Hepatic stellate cell (primary cell): ENCODE results near the gene OSTN.
"Not testable (repeated sequence)": the region's sequence is repeated elsewhere in the genome, so short reads cannot be mapped to it uniquely, and the experiment has no call there.

Source experiments
- DNase-seq: peaks from one replicate; pipeline ENCODE4 v3.0.0; 2011; ENCODE audit warnings: low spot score

OSTN gene

DNA sequence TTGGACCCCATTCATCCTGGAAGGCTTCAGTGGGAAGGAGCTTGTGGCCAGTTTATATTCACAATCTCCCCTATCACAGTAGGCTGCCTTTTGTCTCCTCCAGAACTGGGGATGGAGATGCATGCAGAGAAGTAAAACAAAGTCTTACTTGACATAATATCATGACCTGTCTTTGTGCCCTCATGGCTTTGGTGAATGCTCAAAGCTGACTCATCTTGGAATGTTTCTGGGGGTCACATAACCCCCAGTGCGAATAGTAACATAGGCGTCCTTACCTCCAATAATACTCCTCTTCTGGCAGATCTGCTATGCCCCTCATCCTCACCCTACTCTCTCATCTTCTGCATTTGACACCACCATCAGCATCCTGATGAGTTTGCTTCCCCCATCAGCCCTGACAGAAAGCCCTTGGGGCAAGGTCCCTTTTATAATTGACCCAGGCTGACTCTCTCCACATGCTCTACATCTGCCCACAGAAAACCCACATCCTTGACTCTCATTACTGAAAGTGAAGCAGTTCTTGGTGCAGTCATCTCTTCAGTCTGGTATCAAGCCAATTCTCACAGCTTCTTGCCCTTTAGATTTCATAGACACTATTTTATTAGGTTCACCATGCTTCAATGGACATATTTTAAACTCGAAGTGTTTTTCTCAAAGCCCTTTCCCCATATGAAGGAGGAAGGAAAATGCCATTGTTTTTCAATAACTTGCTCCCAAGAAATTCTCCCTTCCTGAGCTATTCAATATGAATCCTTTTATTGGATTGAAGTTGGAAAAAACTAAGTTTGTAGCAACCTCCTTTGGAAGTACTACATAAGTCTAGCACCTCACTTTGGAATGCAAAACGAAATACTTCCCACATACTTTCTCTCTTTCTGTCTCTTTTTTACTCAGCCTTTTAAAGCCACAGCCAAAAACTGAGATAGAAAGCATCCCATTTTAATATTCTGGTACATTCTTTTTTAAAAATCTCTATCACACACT is 36.6 kb downstream of the OSTN start:
- DNase-seq, result peak; percentile 20

DNA sequence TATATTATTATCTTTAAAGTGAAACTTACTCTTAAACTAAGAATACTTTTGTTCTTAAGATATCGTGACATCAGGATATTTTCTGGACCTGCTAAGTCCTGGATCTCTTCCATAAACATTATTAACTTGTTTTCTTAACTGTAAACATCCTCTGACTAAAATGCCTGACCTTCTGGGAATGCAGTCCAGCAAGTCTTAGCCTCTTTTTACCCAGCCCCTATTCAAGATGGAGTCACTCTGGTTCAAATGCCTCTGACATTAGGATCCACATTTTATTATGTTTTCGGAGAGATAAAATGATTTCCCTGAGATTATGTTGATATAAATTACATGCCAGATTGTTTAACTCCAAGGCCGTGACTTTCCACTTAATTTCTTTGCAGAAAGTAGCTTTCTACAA is 37.6 kb downstream of the OSTN start:
- DNase-seq, result peak; percentile 9

DNA sequence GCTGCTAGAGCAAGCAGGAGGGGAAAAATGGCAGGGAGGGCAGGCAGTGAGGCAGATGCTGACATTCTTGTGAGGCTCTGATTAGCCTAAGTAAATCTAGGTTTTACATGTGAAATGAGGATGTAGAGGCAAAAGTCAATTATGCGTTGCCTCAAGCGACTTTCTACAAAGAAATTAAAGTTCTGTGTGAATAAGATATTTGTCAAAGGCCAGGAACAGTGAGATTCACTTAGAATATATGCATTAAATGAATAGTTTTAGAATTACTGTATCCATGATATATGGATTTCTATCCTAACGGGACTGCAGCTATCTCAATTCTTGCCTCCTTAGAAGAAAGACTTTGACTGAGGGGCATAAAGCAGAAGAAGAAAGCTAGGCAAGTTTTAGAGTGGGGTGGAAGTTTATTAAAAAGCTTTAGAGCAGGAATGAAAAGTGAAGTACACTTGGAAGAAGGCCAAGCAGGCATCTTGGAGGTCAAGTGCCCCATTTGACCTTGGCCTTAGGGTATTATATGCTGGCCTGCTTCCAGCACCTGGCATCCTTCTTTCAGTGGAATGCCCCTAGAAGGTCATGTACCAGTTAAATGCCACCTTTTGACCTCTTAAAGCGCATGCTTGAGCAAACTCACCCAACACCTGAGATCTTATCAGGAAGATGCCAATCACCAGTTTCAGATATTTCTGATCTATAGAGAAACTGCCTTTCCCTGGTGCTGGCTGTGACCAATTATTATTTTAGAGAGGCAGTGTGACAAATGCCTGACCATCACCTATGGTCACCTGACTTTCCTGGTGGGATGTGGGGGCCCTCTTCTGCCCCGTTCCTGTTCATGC is 38.2 kb downstream of the OSTN start:
- DNase-seq, result no peak

DNA sequence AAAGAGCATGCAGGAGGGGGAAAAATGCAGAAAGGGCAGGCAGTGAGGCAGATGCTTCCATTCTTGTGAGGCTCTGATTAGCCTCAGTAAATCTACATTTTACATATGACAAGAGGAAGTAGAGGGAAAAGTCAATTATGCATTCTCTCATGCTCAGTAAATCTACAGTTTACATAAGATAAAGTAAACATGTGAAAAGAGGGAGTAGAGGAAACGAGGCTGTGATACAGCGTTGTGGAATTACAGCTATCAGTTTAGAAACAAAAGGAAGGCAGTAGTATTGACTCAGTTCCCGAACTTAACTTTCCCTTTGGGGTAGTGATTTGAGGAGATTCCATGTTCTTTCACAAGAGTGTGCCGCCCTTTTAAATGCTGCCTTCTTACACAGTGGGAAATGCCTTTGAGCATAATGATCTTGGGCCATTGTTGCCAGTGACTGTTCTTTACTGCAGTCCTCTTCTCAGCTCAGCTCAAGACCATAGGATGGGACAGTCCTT is 39.3 kb downstream of the OSTN start:
- DNase-seq, result no peak

DNA sequence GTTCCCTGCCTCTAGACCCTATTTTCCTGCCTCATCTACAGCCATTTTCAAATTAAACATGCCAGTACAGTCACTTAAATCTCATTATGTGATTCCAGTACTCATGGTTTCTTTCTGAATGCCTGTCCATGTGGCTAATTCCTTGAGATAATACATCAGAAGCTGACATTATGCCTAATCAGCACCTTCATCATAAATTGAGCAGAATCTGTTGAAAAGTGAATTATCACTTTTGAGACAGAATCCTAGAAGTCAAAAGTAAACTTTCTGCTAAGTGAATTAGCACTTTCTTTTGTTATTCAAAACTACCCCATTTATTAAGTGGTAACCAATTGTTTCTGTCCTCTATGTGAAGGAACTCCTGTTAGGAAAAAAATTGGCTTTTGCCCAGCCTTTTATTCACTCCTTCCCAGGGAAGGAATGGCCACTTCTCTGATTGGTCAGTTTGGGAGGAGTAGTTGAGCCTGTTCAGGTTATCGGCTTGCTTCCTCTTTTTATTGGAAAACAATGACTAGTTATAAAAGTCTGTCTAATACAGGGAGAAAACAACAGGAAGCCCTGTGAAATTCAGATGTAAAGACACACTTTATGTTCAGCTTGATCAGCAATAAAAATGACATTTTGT is 40.5 kb downstream of the OSTN start:
- DNase-seq, result no peak

DNA sequence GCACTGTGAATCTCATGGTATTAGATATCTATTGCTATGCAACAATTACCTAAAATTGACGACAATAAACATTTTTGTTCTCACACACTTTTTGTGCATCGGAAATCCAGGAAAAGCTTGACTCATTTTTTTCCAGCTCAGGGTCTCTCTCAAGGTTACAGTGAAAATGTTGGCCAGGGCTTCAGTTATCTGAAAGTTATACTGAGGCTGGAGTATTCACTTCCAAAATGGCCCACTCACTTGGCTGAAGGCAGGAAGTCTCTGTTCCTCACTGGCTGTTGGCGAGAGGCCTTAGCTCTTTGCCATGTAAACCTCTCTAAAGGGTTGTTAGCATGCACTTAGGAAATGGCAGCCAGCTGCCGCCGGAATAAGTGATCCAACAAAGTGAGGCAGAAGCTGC is 41.4 kb downstream of the OSTN start:
- DNase-seq, result no peak

DNA sequence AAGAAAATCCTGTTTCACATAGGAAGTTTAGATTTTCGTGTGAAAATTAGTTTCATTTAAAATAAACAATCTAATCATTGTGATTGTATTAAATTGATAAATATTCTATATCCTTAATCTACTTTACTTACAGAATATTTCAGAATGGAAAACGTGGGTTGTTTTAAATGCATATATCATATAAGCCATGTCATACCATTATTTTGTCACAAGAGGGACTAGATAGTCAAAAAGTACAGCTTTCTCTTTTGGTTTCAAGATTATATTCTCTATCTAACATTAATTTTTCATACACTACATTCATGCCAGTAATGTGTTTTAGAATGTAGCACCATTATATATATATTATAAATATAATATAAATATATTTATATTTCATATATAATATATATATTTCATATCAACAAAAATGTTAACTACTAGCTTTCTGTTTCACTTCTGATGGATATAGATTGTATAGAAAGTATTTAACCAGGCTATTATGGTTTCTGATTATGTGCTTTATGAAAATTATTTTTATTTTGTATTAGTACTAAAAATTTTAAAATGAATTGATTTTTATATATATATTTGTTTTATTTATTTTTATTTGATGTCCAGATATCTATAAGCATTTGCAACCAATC is 45.3 kb downstream of the OSTN start:
- no peak for DNase-seq

DNA sequence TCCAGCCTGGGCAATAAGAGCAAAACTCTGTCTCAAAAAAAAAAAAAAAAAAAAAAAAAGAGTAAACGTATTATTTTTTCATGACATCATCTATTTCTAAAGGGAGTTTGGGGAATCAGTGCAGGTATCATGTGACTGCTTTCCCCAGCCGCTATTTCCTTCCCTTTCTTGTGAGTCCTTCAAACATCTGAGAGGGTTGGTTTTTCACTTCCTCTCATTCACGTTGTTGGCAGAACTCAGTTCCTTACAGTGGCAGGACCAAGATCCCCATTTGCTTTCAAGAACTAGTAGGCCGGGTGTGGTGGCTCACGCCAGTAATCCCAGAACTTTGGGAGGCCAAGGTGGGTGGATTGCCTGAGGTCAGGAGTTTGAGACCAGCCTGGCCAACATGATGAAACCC is 47.0 kb downstream of the OSTN start:
- not testable (repeated sequence) for DNase-seq

DNA sequence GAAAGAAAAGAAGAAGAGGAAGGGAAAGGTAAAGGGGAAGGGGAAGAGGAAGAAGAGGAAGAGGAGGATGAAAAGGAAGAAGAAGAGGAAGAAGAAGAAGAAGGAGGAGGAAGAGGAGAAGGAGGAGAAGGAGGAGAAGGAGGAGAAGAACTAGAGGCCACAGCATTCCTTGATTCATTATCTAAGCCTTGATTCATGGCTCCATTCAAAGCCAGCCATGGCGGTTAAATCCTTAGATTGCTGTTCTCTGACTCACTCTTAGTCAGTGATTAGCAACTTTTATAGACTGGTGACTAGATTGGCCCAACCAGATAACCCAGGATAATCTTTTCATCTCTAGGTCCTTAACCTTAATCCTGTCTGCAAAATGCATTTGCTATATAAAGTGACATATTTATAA is 47.6 kb downstream of the OSTN start:
- DNase-seq, result peak; percentile 46

DNA sequence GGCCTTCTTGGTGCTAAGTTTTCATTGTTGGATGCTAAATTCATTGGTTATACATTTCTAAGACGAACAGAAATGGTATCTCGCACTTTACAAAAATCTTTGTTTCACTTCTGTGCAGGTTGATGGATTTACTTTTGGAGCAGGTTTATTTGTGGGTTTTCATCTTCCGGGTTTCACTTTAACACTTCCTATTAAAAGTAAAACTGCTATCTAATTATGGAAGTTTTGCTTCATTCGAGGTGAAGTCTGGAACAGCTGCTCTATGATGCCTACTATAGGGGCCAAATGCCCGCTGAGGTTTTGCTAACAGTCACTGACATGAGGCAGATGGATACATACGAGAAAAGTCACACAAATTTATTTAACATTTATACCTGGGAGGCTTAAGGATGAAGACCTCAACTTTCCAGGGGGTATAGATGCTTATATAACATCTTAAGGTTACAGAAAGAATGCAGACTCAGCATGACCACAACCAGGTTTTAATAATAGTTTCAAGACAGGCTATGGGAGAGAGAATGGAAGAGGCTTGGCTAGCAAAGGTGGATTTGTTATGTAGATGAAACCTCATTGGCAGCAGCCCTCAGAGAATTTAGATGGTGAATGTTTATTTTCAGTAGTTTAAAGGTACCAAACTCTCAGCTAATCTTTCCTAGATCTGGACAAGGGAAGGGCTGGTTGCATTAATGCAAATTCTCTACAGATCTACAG is 54.2 kb downstream of the OSTN start:
- no peak for DNase-seq

DNA sequence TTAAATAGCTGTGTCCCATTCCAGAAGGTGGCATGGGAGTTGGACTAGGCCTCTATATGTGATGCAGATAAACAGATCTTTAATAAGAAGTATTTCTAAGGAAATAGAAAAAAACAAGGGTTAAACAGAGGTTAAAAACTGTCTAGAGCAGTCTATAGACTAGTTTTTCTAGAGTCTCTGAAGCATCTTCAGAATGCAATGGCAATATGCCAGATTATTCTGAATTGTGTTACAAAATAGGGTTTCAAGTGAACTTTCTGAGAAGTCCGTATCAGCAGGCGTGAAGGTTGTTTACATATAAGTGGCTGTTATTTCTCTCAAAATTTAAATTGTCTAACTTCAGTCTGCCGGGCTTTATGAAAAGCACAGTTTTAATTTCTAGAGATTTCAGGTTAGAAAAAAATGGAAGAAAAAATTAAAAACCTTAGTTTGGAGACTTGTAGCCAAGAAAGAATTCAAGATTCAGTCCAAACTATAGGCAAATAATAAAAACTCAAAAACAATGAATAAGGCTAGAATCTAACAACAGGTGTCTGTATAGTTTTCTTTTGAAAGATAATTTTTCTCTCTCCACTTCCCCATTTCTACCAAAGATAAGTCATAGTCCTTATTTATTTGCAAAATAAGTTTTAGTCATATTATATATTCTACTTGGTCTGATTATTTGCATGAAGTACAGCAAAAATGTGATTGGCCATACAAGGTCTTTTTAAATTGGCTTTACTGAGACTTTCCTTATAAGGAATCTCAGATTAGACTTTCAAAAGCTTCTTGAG is 55.2 kb downstream of the OSTN start:
- DNase-seq, result no peak

DNA sequence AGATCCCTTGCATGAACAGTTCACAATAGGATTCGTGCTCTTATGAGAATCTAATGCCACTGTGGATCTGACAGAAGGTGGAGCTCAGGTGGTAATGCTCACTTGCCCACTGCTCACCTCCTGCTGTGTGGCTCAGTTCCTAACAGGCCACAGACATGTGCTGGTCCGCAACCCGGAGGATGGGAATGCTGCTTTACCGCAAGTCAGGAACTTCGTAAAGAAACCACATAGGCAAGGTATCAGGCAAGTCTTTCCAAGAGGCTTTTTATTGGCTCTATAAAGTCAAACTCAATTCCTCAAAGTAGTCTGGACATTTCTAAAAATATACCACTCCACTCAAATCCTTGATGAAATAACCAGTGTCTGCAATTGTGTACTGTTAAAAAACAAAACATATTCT is 56.1 kb downstream of the OSTN start:
- no peak for DNase-seq

DNA sequence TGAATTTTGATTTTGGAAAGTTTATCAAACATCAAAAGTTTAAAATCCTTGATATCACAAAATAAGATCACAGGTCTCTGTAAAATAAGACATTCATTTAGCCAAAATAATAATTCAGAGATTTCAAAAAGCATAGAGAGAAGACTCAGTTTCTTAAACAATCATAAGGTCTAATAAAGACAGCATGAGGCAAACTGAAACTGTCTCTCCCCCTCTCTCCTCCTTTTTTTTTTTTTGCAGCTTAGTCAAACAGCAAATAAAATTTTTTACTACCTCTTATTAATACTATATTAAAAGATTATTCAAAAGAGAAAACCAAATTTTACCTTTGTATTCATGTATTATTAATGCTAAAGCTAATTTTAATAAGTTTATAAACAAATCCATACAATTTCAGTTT is 57.4 kb downstream of the OSTN start:
- no peak for DNase-seq

DNA sequence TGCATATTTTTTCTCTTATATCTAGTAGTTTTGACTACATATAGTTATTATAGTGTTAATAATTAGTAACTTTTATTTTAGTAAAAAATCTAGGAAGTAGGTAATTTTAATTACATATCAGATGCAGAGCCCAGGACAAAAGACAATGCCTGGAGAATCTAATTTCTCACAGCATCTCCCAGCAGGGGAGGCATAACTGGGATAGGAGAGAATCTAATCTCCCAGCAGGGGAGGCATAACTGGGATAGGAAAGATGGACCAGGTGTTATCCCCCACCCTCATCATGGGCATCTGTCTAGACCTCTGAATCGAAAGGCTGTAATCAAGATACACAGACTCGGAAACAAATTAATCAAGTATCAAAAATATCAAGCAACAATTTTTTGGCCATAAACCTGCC is 58.2 kb downstream of the OSTN start:
- no peak for DNase-seq

DNA sequence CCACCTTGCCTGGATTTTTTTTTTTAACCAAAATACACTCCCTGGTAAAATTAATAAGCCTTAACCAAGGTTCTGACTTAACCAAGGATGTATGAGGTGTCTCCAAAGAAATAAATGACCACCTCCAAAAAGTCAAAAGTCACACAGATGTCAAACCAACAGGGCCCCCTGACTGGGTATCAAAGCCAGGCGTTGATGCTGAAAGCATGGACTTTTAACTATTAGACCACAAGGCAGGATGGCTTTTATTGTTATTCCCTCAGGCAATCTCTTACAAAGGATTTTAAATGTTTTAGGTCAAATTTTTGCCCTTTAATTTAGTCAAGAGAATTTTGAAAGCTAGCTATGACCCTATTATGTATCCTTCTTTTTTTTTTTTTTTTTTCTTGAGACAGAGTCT is 60.4 kb downstream of the OSTN start:
- no peak for DNase-seq

DNA sequence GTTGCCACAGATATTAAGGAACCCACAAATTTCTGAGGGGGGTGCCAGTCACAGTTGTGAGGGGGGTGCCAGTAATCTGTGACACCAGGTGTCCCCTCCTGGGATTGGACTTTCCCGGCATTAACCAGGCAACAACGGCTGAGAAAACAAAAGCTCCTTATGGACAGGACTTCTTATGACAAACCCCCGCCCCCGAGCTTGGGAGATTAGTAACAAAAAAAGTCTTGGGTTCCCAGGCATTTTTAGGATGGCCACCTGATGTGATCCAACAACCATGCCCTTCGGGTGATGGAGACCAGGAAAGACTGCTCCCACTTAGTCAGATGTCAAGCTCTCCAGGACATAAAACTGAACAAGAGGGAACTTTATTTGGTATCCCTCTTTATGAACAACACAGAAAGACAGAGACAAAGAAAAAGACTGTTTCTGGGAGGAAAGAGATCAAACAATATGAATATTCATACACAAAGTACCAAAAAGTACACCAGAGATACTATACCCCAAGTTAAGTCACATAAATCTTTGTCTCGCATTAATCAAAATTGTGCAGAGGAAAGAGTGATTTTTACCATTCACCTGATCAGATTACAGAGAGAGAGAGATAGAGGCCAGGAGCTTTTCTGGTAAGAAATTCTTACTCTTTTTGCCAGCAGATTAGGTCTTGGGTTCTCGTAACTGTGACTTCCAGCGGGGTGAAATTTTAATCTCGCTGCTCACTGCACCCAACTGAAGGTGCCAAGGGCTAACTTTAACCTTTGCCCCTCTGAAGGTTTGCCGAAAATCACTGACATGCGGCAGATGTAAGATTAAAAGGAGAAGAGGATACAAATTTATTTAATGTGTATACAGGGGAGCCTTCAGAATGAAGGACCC is 61.6 kb downstream of the OSTN start:
- DNase-seq, result no peak

DNA sequence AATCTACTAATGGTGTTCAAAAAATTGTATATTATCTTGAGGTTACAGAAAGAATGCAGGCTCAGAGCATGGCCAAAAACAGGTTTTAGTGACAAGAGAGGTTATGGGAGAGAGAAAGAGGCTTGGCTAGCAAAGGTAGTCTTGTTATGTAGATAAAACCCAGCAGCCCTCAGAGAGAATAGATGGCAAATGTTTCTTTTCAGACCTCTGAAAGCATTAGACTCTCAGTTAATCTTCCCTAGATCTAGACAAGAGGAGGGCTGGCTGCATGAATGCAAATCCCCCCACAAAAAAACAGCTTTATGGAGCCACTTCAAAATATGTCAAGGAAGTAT is 62.2 kb downstream of the OSTN start:
- no peak for DNase-seq

DNA sequence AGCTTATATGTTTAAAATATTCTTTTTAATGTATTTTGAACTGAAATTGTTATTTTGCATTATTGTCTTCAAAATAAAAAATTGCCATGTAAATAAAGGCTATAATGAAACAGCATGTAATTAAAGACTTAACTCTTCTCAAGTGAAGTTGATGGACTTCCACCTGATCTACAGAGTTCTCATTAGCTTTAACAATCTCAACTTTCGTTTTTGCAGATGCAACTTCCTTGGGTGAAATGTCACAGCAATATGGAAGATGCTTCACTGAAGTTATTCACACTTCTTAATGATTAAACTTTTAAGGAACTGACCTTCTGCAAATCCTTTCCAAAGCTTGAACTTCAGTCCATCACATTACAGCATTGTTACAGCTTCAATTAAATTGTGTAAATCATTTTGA is 63.6 kb downstream of the OSTN start:
- DNase-seq, result no peak

DNA sequence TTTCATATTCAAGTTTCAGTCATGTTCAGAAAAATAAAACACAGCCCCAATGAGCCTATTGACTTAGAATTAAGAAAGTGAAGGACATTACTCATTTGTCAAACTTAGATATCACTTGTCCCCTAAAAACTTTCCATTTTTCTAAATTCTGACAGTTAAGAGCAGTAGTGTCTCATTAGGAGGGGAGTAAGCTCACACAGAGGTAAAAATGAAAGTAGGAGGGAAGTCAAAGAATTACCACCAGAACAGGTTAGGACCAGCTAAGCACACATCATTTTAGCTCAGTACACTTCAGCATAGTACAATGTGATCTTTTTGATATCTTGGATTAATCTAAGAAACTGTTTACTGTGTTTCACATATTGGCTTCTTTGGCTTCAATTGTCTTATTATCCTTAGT is 64.3 kb downstream of the OSTN start:
- no peak for DNase-seq

DNA sequence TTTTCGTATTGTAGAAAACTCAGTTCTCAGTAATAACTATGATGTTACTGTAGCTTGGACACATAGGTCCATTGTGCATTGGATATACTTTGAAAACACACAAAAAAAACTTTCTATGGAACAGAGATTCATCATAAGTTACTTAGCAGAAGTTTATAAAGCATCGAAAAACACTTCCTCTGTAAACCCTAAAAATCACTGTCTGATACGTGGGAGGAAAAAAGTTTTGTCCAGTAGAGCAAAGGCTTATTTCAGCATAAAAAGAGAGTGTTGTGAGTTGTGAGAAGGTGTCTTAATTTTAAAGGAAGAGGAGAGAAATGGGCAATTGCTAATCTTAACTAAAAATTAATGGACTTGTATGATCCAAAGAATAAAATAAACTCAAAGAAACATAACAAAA is 64.8 kb downstream of the OSTN start:
- no peak for DNase-seq
